Progenitor cell of endocrine pancreas (in vitro differentiated cells): ENCODE data around the gene MS4A10. TPM values are rescaled to one million over a fixed set of nuclear protein-coding genes. Genes with fewer than 3 reads are reported as not detected.

Source experiments
- DNase-seq: peaks from one replicate; pipeline ENCODE4 v3.0.0; 2021; ENCODE audit warnings: low spot score; ENCODE audit not compliant: unreplicated experiment
- H3K27ac Mint-ChIP-seq: 2 replicates; pipeline ENCODE4 v1.8.0; 2021; ENCODE audit warnings: mild to moderate bottlenecking, moderate library complexity, mixed read lengths
- H3K27me3 Mint-ChIP-seq: 2 replicates; pipeline ENCODE4 v1.8.0; 2021; ENCODE audit warnings: mixed read lengths
- H3K36me3 Mint-ChIP-seq: 2 replicates; pipeline ENCODE4 v1.8.0; 2022; ENCODE audit warnings: mixed read lengths; ENCODE audit not compliant: insufficient read depth
- H3K4me1 Mint-ChIP-seq: 2 replicates; pipeline ENCODE4 v1.8.0; 2021; ENCODE audit warnings: low read depth, mixed read lengths
- H3K4me3 Mint-ChIP-seq: 2 replicates; pipeline ENCODE4 v1.8.0; 2021; ENCODE audit warnings: low read depth, mild to moderate bottlenecking, moderate library complexity, mixed read lengths
- H3K9me3 Mint-ChIP-seq: 2 replicates; pipeline ENCODE4 v1.8.0; 2021; ENCODE audit warnings: low read depth, mixed read lengths
- CTCF ChIP-seq: fragments of 200-600 bp; sonication (generic); IDR thresholded peaks from one replicate; pipeline ENCODE4 v1.5.0; 2021; ENCODE audit warnings: antibody characterized with exemption, mild to moderate bottlenecking; ENCODE audit not compliant: unreplicated experiment
- total RNA-seq: library from RNA; stranded (reverse); gene quantifications from 2 replicates; pipeline ENCODE4 v1.2.1, GENCODE V29; 2021

MS4A10 gene
- total RNA-seq, 1 donor from 2014 or later: not detected

GRCh38 chr11:60841797-60842667 lies 56.9 kb downstream of the MS4A10 start, which contains the start of gene CCDC86:
Gene CCDC86 (plus strand): TSS chr11:60842113. CDS start chr11:60842125, 12 bp downstream.
- peaks cover 4% of the 10 kb centered on the region for H3K27me3 Mint-ChIP-seq
- H3K4me3 Mint-ChIP-seq: peak within 1 kb of the TSS; percentile 84
- H3K27ac Mint-ChIP-seq: peak within 1 kb of the TSS; percentile 76

GRCh38 chr11:60842668-60843600 lies 57.8 kb downstream of the MS4A10 start:
- Mint-ChIP-seq H3K27ac (peak overlapping the region; percentile 74), H3K36me3 (no peaks in the 10 kb centered on the region), H3K27me3 (no peaks in the 10 kb centered on the region), H3K9me3 (no peaks in the 10 kb centered on the region), H3K4me3 (peak overlapping the region; percentile 84), H3K4me1 (peaks cover 33% of the 10 kb centered on the region)
- DNase-seq: no peak
- no peak for TF ChIP-seq CTCF

More at GRCh38 chr11:60841797-60842667, 56.9 kb downstream of the MS4A10 start, which contains the start of gene CCDC86:
- Mint-ChIP-seq H3K36me3 (no peaks in the 10 kb centered on the region), H3K4me1 (peaks cover 33% of the 10 kb centered on the region), H3K9me3 (no peaks in the 10 kb centered on the region)
- peak; percentile 98 for DNase-seq
- no peak for TF ChIP-seq CTCF

GRCh38 chr11:60844045-60844869 lies 59.1 kb downstream of the MS4A10 start:
- no peaks in the 10 kb centered on the region for H3K9me3 Mint-ChIP-seq
- peak overlapping the region; percentile 18 for H3K27ac Mint-ChIP-seq
- H3K27me3 Mint-ChIP-seq: no peaks in the 10 kb centered on the region
- H3K36me3 Mint-ChIP-seq: peaks cover 3% of the 10 kb centered on the region
- peaks cover 33% of the 10 kb centered on the region for H3K4me1 Mint-ChIP-seq
- DNase-seq: no peak
- no peak for TF ChIP-seq CTCF
- peak overlapping the region; percentile 84 for H3K4me3 Mint-ChIP-seq

GRCh38 chr11:60844870-60845221 lies 59.7 kb downstream of the MS4A10 start:
- Mint-ChIP-seq H3K27me3 (no peaks in the 10 kb centered on the region), H3K9me3 (no peaks in the 10 kb centered on the region), H3K36me3 (peaks cover 3% of the 10 kb centered on the region), H3K27ac (peak overlapping the region; percentile 13), H3K4me1 (peaks cover 33% of the 10 kb centered on the region), H3K4me3 (peak overlapping the region; percentile 84)
- TF ChIP-seq CTCF: no peak
- DNase-seq: no peak
